Epithelial cell of esophagus (primary cell): Measurements from ENCODE around the gene FBLIM1.
"Not testable (repeated sequence)": the region's sequence is repeated elsewhere in the genome, so short reads cannot be mapped to it uniquely, and the experiment has no call there.

Source experiments
- DNase-seq: peaks from one replicate; pipeline ENCODE4 v3.0.0; 2010; ENCODE audit warnings: low read depth
- H3K4me3 ChIP-seq: 2 replicates; pipeline ENCODE4 v1.5.1; 2011; ENCODE audit warnings: mild to moderate bottlenecking, low read length, control low read depth
- TF ChIP-seq, protein P1 (sequence below): IDR thresholded peaks from 2 replicates; pipeline ENCODE4 v1.5.1; 2011; ENCODE audit warnings: low read depth, mild to moderate bottlenecking, low read length, control low read depth, inconsistent platforms; ENCODE audit not compliant: insufficient read depth; ENCODE audit errors: missing control alignments

The FBLIM1 gene

DNA sequence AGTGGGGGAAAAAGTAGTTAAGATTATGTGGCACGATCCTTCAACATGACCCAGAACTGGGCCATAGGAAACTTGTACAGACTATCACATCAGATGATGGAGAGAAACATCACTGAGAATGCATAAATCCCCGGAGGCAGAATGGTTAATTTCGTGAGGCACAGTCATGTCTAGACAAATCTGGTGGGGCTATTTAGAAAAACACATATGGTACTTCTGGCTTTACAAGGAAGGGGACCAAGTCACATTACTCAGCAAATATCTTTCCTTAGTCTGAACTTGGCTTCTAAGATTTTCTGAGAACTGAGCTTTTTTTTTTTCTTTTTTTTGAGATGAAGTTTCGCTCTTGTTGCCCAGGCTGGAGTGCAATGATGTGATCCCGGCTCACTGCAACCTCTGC is 58.1 kb downstream of the FBLIM1 start:
- DNase-seq: peak; percentile 82
- TF ChIP-seq, protein P1, sequence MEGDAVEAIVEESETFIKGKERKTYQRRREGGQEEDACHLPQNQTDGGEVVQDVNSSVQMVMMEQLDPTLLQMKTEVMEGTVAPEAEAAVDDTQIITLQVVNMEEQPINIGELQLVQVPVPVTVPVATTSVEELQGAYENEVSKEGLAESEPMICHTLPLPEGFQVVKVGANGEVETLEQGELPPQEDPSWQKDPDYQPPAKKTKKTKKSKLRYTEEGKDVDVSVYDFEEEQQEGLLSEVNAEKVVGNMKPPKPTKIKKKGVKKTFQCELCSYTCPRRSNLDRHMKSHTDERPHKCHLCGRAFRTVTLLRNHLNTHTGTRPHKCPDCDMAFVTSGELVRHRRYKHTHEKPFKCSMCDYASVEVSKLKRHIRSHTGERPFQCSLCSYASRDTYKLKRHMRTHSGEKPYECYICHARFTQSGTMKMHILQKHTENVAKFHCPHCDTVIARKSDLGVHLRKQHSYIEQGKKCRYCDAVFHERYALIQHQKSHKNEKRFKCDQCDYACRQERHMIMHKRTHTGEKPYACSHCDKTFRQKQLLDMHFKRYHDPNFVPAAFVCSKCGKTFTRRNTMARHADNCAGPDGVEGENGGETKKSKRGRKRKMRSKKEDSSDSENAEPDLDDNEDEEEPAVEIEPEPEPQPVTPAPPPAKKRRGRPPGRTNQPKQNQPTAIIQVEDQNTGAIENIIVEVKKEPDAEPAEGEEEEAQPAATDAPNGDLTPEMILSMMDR: no peak
- H3K4me3 ChIP-seq: no peak overlapping the region

DNA sequence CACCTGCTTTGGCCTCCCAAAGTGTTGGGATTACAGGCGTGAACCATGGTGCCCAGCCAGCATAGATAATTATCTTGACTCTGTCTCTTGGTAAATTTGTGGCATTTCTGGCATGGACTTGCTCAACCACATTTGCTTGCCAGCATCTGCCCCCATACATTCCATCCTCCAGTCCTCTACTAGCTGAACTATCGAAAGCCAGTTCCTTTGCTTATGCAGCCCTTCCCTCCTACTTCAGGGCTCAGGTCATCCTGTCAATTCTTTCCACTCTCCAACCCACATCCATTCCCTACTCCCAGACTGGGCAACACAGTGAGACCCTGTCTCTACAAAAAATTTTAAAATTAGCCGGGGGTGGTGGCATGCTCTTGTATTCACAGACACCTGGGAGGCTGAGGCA is 61.9 kb downstream of the FBLIM1 start:
- peak; percentile 64 for DNase-seq
- no peak overlapping the region for H3K4me3 ChIP-seq
- TF ChIP-seq, protein P1: no peak

DNA sequence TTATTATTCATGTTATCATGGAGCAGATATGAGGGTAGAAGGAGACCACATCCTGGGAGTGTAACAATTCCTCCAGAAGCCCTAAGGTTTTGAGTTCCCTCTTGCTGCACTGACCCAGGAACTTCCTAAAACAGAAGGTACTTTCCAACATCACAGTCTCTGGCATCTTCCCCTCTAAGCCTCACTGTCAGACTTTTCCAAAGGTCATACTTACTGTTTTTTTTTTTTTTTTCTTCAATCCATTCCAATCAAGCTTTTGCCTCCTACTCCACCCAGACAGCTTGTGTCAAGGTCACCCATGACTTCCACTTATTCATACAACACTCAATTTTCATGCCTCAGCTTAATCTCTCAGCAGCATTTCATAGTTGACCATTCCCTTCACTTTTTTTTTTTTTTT is 67.2 kb downstream of the FBLIM1 start:
- no peak for DNase-seq
- TF ChIP-seq, protein P1: no peak
- no peak overlapping the region for H3K4me3 ChIP-seq

DNA sequence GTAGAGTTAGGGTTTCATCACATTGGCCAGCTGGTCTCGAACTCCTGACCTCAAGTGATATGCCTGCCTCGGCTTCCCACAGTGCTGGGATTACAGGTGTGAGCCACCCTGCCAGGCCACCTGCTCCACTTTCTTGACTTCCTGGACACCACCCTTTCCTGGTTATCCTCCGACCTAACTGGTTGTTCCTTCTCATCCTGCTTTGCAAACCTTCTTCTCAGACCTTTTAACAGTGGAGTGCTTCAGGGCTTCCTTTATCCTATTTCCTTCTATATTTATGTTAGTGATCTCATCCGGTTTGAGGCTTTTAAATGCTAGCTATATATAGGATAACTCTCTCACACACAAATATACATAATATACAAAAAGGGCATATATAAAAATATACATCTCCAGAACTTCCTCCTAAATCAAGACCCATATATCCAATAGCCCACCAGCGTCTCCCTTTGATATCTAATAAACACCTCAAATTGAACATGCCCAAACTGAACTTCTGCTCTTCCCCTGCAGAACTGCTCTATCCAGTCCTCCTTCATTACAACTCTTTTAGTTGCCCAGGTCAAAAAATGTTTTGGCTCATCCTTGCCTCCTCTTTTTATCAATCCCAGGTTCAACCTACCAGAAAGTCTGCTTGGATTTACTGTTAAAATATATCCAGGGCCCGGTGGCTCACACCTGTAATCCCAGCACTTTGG is 68.4 kb downstream of the FBLIM1 start:
- TF ChIP-seq, protein P1: no peak
- DNase-seq: peak; percentile 58
- no peak overlapping the region for H3K4me3 ChIP-seq

DNA sequence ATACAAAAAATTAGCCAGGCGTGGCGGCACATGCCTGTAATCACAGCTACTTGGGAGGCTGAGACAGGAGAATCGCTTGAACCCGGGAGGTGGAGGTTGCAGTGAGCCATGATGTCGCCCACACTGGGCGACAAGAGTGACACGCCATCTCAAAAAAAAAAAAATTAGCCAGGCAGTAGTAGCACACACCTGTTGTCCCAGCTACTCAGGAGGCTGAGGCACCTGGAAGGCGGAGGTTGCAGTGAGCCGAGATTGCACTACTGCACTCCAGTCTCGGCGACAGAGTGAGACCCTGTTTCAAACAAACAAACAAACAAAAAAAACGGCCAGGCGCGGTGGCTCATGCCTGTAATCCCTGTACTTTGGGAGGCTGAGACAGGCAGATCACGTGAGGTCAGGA is 69.0 kb downstream of the FBLIM1 start:
- not testable (repeated sequence) for DNase-seq, H3K4me3 ChIP-seq

DNA sequence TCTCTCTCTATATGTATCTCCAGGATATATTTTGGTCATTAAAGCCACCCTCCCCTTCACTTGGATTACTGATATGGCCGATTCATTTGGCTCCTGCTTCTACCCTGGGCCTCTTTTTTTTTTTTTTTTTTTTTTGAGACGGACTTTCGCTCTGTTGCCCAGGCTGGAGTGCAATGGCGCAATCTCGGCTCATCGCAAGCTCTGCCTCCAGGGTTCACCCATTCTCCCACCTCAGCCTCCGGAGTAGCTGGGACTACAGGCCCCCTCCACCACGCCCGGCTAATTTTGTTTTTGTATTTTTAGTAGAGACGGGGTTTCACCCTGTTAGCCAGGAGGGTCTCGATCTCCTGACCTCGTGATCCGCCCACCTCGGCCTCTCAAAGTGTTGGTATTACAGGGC is 70.3 kb downstream of the FBLIM1 start:
- not testable (repeated sequence) for DNase-seq, H3K4me3 ChIP-seq

DNA sequence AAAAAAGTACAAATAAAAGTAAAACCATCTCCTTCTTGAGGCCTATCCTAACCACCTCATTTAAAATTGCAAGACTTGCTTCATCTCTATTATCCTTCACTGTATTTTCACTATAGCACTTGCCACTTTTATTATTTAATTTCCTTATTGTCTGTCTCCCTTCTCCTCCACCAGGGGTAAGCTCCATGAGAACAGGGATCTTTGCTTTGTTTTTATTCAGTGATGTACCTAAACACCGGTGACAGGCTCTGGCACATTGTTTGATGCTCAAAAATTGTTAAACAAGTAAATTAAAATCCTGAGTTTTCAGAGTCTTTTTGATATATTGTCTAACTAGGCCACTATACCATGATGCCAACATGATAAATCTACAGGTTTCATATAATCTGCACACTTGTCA is 71.7 kb downstream of the FBLIM1 start:
- no peak overlapping the region for H3K4me3 ChIP-seq
- DNase-seq: no peak
- TF ChIP-seq, protein P1: peak; percentile 15

DNA sequence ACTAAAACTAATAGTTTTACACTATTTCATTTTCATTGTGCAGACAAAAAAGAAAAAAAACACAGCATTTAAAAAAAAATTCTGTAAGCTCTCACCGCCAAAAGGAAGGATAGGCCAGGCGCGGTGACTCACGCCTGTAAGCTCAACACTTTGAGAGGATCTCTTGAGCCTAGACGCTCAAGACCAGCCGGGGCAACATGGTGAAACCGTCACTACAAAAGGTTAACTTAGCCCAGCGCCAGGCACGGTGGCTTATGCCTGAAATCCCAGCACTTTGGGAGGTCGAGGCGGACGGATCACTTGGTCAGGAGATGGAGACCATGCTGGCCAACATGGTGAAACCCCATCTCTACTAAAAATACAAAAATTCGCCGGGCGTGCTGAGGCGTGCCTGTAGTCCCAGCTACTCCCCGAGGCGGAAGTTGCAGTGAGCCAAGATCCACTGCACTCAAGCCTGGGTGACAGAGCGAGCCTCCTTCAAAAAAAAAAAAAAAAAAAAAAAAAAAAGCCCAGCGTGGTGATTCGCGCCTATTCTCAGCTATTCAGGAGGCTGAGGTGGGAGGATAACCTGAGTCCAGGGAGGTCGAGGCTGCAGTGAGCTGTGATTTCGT is 74.6 kb downstream of the FBLIM1 start:
- TF ChIP-seq, protein P1: no peak
- peak; percentile 93 for DNase-seq
- H3K4me3 ChIP-seq: peak overlapping the region; percentile 87
